HFFc6 (cell line): ENCODE measurements around the gene NPLOC4. TPM values are rescaled to one million over a fixed set of nuclear protein-coding genes. Genes with fewer than 3 reads are reported as not detected.
A peak's percentile ranks its signal among the peaks of the same experiment; 100 is the strongest.

Source experiments
- DNase-seq: peaks from one replicate; pipeline ENCODE4 v3.0.0-alpha.2; 2018
- H3K27ac Mint-ChIP-seq: 2 replicates; pipeline ENCODE4 v1.8.0; 2020; ENCODE audit warnings: mild to moderate bottlenecking, mixed read lengths
- H3K27me3 Mint-ChIP-seq: 2 replicates; pipeline ENCODE4 v1.8.0; 2021; ENCODE audit warnings: mild to moderate bottlenecking, moderate library complexity, mixed read lengths; ENCODE audit not compliant: insufficient read depth
- H3K36me3 Mint-ChIP-seq: 2 replicates; pipeline ENCODE4 v1.8.0; 2021; ENCODE audit warnings: low read depth, mixed read lengths
- H3K4me1 Mint-ChIP-seq: 2 replicates; pipeline ENCODE4 v1.8.0; 2020; ENCODE audit warnings: low read depth, mixed read lengths
- H3K4me3 Mint-ChIP-seq: 2 replicates; pipeline ENCODE4 v1.8.0; 2020; ENCODE audit warnings: mild to moderate bottlenecking, moderate library complexity, mixed read lengths
- H3K9me3 Mint-ChIP-seq: 2 replicates; pipeline ENCODE4 v1.8.0; 2020; ENCODE audit warnings: mild to moderate bottlenecking, mixed read lengths
- total RNA-seq, 6 experiments: library from RNA; stranded (reverse); fragmentation: NEBNext Ultra II Directional; extraction: Animal tissue kit (Norgen Biotek cat#: 25700); gene quantifications; 2 replicates in 1 of 6; 3 replicates in 5 of 6; pipeline ENCODE4 v1.2.3, GENCODE V29; 2021
- TF ChIP-seq, protein P1 (sequence below): fragments of 200-600 bp; sonication (generic); IDR thresholded peaks from 2 replicates; pipeline ENCODE4 v1.5.0; 2021; ENCODE audit warnings: antibody characterized with exemption, mild to moderate bottlenecking

Gene NPLOC4
- total RNA-seq, 6 experiments from 2014 or later: 121 to 140 (median 133) TPM

DNA sequence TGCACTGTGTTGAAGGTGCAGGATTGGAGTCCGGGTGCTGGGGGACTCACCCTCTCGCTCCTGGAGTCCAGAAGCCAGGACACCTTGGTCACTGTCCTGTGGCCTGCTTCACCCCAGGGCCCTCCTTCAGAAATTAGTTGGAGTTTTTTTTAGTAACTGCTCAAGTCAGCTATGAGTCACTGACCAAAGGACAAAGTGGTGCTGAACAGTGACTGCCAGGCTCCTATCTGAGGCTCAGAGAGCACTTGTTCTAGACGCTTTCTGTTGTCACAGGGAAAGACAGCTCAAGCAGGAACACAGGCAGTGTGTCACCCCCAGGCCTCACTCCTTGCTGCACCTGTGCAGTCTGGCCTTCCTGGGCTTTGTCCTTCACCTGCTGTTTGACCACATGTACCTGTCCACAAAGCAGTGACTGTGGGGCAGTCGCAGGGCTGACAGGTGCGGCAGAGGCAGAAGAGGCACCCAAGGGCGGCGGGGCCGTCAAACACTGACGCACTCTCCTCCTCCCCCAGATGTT is 80.7 kb downstream of the NPLOC4 start:
- Mint-ChIP-seq H3K36me3 (peaks cover 37% of the 10 kb centered on the region), H3K27ac (peak overlapping the region; percentile 72), H3K4me3 (peak overlapping the region; percentile 50), H3K27me3 (peaks cover 8% of the 10 kb centered on the region), H3K9me3 (no peaks in the 10 kb centered on the region), H3K4me1 (peaks cover 55% of the 10 kb centered on the region)
- peak; percentile 48 for DNase-seq
- TF ChIP-seq, protein P1, sequence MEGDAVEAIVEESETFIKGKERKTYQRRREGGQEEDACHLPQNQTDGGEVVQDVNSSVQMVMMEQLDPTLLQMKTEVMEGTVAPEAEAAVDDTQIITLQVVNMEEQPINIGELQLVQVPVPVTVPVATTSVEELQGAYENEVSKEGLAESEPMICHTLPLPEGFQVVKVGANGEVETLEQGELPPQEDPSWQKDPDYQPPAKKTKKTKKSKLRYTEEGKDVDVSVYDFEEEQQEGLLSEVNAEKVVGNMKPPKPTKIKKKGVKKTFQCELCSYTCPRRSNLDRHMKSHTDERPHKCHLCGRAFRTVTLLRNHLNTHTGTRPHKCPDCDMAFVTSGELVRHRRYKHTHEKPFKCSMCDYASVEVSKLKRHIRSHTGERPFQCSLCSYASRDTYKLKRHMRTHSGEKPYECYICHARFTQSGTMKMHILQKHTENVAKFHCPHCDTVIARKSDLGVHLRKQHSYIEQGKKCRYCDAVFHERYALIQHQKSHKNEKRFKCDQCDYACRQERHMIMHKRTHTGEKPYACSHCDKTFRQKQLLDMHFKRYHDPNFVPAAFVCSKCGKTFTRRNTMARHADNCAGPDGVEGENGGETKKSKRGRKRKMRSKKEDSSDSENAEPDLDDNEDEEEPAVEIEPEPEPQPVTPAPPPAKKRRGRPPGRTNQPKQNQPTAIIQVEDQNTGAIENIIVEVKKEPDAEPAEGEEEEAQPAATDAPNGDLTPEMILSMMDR: no peak

DNA sequence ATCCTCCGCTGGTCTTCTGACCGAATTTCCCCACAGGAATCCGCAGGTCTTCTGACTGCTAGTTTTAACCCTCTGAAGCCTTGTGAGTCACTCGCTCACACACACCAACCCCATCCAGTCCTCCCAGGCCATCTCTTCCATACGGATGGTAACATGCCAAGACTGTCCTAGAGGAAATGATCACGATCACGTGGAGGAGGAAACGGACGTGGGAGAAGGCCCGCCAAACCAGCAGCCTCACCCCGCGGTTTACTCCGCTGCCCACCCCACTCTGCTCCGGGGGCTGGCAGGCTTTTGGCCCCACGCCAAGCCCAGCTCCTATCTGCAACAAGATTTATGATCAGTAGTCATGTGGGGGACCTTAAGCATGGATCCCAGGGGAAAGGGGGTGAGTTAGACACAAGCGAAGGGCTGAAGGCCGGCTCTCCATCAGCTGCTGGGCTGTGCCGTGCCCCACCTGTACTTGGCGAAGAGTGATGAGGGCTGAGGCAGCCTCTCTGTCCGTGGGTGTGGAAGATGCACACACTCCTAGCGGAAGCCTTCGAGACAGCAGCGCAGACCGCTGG is 83.2 kb downstream of the NPLOC4 start:
- DNase-seq: peak; percentile 96
- peak overlapping the region; percentile 89 for H3K4me3 Mint-ChIP-seq
- no peaks in the 10 kb centered on the region for H3K9me3 Mint-ChIP-seq
- TF ChIP-seq, protein P1: no peak
- H3K27me3 Mint-ChIP-seq: peaks cover 8% of the 10 kb centered on the region
- H3K36me3 Mint-ChIP-seq: peaks cover 36% of the 10 kb centered on the region
- H3K27ac Mint-ChIP-seq: peak overlapping the region; percentile 96
- peaks cover 57% of the 10 kb centered on the region for H3K4me1 Mint-ChIP-seq

DNA sequence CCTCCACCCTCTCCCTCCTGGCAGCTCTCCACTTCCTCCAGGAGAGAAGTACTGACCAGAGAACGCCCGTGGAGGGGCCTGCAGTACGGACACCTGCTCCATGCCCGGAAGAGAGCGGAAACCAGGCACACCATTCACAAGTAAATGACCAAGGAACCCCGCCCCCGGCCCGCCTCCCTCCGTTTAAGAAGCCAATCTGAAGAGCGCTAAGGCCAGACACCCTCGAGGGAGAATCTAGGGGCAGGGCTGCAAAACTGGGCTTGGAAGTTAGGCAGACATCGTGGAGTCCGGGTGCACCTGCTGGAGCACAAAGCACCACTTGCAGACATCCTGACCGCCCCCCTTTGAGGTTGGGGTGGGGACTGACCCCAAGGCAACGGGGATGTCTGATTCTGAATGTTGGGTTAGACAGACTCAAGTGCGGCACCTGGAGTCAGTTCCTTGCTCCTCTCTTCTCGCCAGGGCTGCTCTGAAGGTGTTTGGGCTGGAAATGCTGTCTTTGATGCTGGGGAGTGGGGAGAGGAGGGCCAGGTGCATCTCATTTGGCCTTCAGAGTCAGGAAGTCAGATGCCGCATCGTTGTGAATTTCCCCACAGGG is 83.8 kb downstream of the NPLOC4 start:
- DNase-seq: peak; percentile 49
- H3K36me3 Mint-ChIP-seq: peaks cover 36% of the 10 kb centered on the region
- H3K4me3 Mint-ChIP-seq: peak overlapping the region; percentile 89
- peak overlapping the region; percentile 96 for H3K27ac Mint-ChIP-seq
- peaks cover 57% of the 10 kb centered on the region for H3K4me1 Mint-ChIP-seq
- H3K9me3 Mint-ChIP-seq: no peaks in the 10 kb centered on the region
- peaks cover 8% of the 10 kb centered on the region for H3K27me3 Mint-ChIP-seq
- TF ChIP-seq, protein P1: peak; percentile 14; the same call in 1 of the 2 replicates

DNA sequence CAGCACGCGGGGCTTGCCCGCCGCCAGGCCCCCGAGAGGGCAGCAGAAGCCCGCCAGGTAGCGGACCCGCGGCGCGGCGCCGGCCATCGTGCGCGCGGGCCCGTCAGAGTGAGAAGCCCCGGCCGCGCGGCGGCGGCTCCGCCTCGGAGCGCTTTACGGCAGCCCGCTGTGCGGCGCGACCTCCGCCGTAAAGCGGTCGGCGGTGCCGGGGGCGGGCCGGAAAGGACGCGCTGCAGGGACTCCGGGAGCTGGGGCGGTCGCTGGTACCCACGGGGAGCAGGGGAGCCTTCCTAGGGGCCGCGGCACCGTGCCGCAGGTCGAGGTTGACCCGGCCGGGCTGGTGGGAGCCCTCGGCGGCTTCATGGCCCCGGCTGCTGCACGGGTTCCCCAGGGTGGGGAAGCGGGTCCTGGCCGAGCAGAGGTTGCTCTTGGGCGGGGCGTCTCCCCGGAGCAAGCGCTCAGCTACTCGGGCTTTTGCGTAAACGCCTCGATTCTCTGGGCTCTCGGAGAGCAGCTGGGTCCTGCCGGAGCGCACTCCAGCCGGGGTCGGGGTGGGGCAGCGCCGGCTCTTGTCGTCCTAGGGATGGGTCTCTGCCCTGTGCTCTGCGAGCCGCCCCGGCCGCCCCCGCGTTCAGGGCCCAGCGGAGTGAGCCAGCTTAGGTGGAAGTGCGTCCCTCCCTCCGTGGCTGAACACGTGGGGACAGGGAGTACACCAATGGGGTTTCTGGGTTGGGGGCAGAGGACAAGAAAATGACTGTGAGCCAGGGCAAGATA is 84.5 kb downstream of the NPLOC4 start, which contains the start of gene FAAP100:
FAAP100 (minus strand) TSS at position 110 of the 774 bp plus-strand sequence; CDS start at position 87, 23 bp downstream.
- peaks cover 31% of the 10 kb centered on the region for H3K36me3 Mint-ChIP-seq
- peaks cover 8% of the 10 kb centered on the region for H3K27me3 Mint-ChIP-seq
- DNase-seq: peak; percentile 61
- peak within 1 kb of the TSS; percentile 96 for H3K27ac Mint-ChIP-seq
- peak within 1 kb of the TSS; percentile 95 for H3K4me3 Mint-ChIP-seq
- TF ChIP-seq, protein P1: no peak
- peaks cover 52% of the 10 kb centered on the region for H3K4me1 Mint-ChIP-seq
- no peaks in the 10 kb centered on the region for H3K9me3 Mint-ChIP-seq

DNA sequence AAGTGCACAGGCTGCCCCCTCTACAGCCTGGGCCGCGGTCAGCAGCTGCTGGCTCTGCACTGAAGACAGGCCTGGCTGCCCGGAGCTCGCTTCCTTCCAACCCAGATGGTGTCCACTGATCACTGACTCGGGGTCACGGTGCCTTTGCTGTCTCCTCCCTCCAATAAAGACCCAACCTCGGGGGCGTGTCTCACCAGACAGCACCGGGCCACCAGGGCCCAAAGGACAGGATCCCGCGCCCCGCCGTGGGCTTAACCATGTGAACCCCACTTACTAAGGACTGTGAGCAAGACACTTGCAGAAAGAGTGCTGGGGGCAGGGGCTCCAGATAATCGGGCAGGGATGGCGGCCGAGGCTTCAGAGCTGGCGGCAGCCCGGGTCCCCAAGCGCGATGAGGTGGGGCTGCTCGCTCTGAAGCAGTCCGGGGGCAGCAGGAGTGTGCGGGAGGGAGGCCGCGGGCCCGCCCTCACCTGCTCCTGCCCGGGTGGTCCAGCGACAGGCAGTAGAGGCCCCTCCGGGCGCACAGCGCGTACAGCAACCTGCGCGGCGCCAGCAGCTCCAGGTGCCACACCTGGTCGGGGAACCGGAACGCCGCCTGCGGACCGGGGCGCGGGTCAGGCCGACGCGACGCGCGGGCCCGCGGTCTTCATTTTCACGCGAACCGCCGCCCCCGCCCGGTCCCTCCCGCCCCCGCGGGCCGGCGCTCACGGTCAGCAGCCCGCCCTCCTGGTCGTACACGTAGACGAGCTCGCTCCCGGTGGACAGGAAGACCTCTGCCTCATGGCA is 85.3 kb downstream of the NPLOC4 start:
- H3K4me1 Mint-ChIP-seq: peaks cover 44% of the 10 kb centered on the region
- peak overlapping the region; percentile 95 for H3K4me3 Mint-ChIP-seq

More for the DNA sequence above, 85.3 kb downstream of the NPLOC4 start:
- TF ChIP-seq, protein P1: no peak
- H3K27me3 Mint-ChIP-seq: peaks cover 8% of the 10 kb centered on the region
- peaks cover 26% of the 10 kb centered on the region for H3K36me3 Mint-ChIP-seq
- DNase-seq: peak; percentile 35
- peak overlapping the region; percentile 68 for H3K27ac Mint-ChIP-seq
- no peaks in the 10 kb centered on the region for H3K9me3 Mint-ChIP-seq
